GM15510 (cell line): Measurements from ENCODE around the gene GFRA1.

Experiments
- POLR2A ChIP-seq: IDR thresholded peaks from 3 replicates; pipeline ENCODE4 v1.6.1; 2011; ENCODE audit warnings: borderline replicate concordance; ENCODE audit not compliant: insufficient read length; ENCODE audit errors: extremely low read depth

The GFRA1 gene

GRCh38 chr10:116038259-116038658 lies 234.7 kb downstream of the GFRA1 start:
- TF ChIP-seq POLR2A = no peak

- TF ChIP-seq POLR2A = no peak
These were observed 242.4 kb downstream of the GFRA1 start for GRCh38 chr10:116030576-116030975.

GRCh38 chr10:116029826-116030225 lies 243.2 kb downstream of the GFRA1 start:
- no peak for TF ChIP-seq POLR2A

- no peak for TF ChIP-seq POLR2A
These were observed 245.7 kb downstream of the GFRA1 start for GRCh38 chr10:116027355-116027754.

- TF ChIP-seq POLR2A = no peak
These were observed 246.3 kb downstream of the GFRA1 start for GRCh38 chr10:116026725-116027124.

GRCh38 chr10:116026315-116026714 lies 246.7 kb downstream of the GFRA1 start:
- no peak for TF ChIP-seq POLR2A

- no peak for TF ChIP-seq POLR2A
These were observed 248.6 kb downstream of the GFRA1 start for GRCh38 chr10:116024271-116024878.

- TF ChIP-seq POLR2A = no peak
These were observed 255.6 kb downstream of the GFRA1 start for GRCh38 chr10:116017405-116017804.

GRCh38 chr10:116015583-116016333 lies 257.2 kb downstream of the GFRA1 start:
- TF ChIP-seq POLR2A = no peak

GRCh38 chr10:116014871-116015582 lies 258.0 kb downstream of the GFRA1 start:
- no peak for TF ChIP-seq POLR2A

GRCh38 chr10:116014326-116014725 lies 258.7 kb downstream of the GFRA1 start:
- no peak for TF ChIP-seq POLR2A

GRCh38 chr10:116011929-116012328 lies 261.1 kb downstream of the GFRA1 start:
- TF ChIP-seq POLR2A = no peak

- no peak for TF ChIP-seq POLR2A
These were observed 265.6 kb downstream of the GFRA1 start for GRCh38 chr10:116007256-116007891.
